HG03095 (cell line): ENCODE results near the gene RARA.

Experiments
- ATAC-seq: cut with Tn5 transposase; IDR thresholded peaks from one replicate; pipeline ENCODE4 v1.9.1; 2021; ENCODE audit warnings: moderate library complexity; ENCODE audit not compliant: unreplicated experiment

Gene RARA

DNA sequence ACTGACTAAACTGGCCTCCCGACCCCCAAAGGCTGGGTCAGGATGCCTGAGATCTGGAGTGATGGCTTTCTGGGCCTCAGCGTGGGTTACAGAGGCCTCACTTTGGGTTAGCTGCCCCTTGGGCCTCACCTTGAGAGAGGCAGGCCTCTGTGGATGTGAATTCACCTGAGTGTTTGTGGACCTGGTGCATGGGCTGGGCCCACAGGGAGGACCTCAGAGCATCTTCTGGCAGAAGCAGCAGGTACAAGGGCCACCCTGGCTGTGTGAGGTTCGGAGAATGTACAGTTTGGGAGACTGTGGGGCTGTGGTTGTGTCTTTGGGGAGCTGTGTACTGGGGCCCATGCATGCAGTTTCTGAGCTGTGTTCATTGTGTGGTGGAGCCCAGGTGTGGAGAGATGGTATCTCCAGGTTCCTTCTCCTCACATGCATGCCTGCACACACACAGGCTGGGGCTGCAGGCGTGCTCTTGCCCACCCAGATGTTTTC, 18.3 kb downstream of the RARA start:
- no peak for ATAC-seq

DNA sequence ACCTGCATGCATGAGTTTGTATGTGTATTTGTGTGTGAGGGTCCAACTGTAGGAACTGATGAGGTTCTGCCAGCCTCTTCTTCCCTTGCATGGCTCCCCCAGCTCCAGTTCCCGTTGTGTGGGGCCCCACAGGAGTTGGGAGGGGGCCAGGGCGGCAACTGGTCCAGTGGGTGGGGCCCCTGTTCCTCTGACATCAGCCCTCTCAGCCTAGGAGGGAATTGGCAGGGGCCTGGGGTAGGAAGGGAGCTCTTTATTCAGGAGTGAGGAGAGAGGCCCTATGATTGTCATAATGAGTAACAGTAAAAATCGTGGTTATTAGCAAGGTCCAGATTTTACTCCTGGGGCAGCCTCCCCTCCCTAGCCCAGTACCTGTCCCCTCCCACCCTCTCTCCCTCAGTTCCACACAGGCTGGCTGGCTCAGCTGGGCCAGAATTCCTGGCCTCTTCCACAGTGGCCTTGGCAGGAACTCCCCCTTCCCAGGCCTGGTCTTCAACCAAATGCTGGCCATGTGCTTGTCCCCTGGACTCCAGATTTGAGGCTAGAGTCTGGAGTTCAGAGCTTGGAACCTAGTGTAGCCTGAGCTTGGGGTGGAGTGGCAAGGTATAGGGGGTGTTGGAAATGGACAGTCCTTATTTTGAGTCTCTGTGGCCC, 18.9 kb downstream of the RARA start:
- ATAC-seq, result no peak

DNA sequence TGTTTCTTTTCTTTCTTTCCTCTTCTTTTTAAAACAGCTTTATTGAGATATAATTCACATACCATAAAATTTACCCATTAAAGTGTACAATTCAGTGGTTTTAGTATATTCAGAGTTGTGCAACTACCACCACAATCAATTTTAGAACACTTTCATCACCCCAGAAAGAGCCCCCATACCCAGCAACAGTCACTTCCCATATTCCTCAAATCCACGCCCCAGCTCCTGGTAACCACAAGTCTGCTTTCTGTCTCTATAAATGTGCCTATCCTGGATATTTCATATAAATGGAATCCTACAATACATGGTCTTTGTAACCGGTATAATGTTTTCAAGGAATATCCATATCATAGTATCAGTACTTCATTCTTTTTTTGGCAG, 19.4 kb downstream of the RARA start:
- no peak for ATAC-seq

GRCh38 chr17:40329839-40330794, 21.1 kb downstream of the RARA start:
- ATAC-seq, result no peak

DNA sequence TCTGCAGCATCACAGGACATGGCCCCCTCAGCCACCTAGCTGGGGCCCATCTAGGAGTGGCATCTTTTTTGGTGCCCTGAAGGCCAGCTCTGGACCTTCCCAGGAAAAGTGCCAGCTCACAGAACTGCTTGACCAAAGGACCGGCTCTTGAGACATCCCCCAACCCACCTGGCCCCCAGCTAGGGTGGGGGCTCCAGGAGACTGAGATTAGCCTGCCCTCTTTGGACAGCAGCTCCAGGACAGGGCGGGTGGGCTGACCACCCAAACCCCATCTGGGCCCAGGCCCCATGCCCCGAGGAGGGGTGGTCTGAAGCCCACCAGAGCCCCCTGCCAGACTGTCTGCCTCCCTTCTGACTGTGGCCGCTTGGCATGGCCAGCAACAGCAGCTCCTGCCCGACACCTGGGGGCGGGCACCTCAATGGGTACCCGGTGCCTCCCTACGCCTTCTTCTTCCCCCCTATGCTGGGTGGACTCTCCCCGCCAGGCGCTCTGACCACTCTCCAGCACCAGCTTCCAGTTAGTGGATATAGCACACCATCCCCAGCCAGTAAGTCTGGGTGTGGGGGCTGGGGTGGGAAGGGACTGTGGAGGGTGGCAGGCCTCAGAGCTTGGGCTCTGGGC, 22.0 kb downstream of the RARA start:
- no peak for ATAC-seq

- no peak for ATAC-seq
These were observed 23.0 kb downstream of the RARA start for GRCh38 chr17:40331743-40332641.

DNA sequence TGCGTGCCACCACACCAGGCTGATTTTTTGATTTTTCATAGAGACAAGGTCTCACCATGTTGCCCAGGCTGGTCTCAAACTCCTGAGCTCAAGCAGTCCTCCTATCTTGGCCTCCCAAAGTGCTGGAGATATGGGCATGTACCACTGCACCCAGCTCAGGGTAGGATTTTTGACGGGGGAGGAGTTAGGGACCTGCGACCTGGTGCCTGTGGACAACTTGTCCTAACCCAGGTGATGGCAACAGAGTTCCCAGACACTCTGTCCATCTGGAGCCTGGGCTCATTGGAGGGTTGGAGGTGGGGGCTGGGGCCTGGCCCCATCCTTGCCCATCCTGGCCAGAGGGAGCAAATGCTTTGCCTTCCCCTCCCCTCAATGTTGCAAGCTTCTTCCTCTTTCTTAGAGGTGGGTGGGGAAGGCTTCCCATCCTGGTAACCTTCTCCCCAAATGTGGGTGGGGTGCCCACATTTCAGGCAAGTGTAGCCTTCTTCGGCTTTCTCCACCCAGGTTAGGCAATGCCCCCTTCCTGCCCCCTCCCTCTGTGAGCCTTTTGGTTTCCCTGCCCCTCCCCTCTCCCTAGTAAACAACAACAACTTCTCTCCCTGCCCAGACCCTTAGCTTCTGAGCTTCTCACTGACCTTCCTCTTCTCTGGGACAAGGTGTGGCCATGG, 24.9 kb downstream of the RARA start:
- ATAC-seq, result no peak

DNA sequence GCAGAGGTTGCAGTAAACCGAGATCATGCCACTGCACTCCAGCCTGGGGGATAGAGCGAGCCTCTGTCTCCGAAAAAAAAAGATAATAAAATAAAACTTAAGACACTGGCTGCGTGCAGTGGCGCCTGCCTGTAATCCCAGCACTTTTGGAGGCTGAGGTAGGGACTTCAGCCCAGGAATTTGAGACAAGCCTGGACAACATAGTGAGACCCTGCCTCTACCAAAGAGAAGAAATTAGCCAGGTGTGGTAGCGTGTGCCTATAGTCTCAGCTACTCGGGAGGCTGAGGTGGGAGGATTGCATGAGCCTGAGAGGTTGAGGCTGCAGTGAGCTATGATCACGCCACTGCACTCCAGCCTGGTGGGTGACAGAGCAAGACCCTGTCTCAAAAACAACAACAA, 26.6 kb downstream of the RARA start:
- no peak for ATAC-seq

DNA sequence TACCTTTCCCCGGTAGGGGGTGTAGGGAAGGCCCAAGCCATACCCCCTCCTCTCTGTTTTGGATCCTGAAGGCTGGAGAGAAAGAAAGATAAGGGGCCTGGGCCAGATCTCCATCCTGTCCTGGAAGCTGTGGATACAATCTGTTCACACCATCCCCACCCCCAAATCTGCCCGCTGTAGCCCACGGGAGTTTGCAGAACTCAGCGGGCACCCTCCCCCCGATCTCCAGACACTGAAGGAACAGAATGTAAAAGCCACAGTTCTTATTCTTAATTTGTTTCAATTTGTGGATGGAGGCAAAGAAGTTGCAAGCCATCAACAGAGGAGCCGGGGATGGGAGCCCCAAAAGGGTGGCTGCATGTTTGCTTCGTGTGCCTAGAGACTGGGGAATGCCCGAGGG, 28.4 kb downstream of the RARA start:
- no peak for ATAC-seq

DNA sequence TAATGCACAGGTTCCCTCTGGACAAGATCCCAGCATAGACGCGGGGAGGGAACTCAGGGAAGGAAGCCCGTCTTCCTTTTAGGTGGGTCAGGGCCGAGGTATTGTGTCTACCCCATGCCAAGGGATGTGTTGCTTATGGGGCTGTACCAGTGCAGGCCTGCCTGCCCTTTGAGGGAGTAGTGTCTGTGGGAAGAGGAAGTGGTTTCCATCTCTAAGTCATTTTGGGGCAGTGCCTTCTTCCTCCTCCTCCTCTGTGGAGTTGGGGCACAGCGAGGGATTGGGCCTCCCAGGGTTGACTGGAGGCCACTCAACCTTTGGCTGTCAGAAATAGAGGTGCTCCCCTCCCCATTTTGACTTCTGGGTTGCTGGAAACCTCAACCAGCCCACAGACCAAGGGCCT, 29.1 kb downstream of the RARA start:
- no peak for ATAC-seq

- no peak for ATAC-seq
These were observed 30.1 kb downstream of the RARA start for GRCh38 chr17:40338941-40339649.

- no peak for ATAC-seq
These were observed 31.3 kb downstream of the RARA start for GRCh38 chr17:40340327-40340726.

GRCh38 chr17:40340880-40341807, 32.2 kb downstream of the RARA start:
- peak; percentile 54 for ATAC-seq

- no peak for ATAC-seq
These were observed 33.0 kb downstream of the RARA start for GRCh38 chr17:40341808-40342503.

- ATAC-seq, result no peak
These were observed 33.7 kb downstream of the RARA start for GRCh38 chr17:40342504-40343218.

- no peak for ATAC-seq
These were observed 34.5 kb downstream of the RARA start for GRCh38 chr17:40343219-40344119.
